Measurements from ENCODE around the gene HAND2.

The HAND2 gene

DNA sequence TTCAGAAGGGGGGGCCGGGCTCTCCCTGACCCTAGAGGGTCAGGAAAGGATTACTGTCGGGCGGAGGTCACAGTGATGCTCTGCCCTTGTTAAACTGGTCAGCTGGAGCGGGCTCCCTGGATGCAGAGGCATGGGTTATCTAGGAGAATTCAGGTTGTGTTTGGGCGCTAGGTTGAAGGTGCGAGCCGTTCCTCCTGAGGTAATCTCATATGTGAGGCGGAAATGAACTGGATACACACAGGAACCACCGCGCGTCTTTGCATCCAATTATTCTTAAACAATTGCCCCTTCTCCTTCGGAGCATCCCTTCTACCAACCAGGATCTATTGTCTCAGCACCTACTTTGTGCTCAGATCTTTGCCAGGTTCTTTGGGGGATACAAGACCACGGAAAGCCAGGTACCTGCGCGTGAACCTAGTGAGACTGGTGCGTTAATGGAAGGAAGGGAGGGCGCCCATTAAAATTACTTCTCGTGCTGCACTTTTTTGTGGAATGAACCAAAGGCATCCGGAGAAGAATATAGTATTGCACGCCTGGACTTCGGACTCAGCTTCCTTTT lies 28.4 kb downstream of the HAND2 start:
- TF ChIP-seq FOXP2 (optimal IDR thresholded peaks at IDR 0.05; ENCODE audit: borderline replicate concordance, extremely low read depth, extremely low read length, insufficient read depth) (no peak), SIN3A (IDR thresholded peaks at IDR 0.05; ENCODE audit: borderline replicate concordance, insufficient read depth, low read length) (no peak), TAF1 (IDR thresholded peaks at IDR 0.05; ENCODE audit: borderline replicate concordance, insufficient read depth, low read length) (no peak), POLR2AphosphoS5 (IDR thresholded peaks at IDR 0.05; ENCODE audit: low read depth, low read length) (no peak)
- TF ChIP-seq, protein P1, sequence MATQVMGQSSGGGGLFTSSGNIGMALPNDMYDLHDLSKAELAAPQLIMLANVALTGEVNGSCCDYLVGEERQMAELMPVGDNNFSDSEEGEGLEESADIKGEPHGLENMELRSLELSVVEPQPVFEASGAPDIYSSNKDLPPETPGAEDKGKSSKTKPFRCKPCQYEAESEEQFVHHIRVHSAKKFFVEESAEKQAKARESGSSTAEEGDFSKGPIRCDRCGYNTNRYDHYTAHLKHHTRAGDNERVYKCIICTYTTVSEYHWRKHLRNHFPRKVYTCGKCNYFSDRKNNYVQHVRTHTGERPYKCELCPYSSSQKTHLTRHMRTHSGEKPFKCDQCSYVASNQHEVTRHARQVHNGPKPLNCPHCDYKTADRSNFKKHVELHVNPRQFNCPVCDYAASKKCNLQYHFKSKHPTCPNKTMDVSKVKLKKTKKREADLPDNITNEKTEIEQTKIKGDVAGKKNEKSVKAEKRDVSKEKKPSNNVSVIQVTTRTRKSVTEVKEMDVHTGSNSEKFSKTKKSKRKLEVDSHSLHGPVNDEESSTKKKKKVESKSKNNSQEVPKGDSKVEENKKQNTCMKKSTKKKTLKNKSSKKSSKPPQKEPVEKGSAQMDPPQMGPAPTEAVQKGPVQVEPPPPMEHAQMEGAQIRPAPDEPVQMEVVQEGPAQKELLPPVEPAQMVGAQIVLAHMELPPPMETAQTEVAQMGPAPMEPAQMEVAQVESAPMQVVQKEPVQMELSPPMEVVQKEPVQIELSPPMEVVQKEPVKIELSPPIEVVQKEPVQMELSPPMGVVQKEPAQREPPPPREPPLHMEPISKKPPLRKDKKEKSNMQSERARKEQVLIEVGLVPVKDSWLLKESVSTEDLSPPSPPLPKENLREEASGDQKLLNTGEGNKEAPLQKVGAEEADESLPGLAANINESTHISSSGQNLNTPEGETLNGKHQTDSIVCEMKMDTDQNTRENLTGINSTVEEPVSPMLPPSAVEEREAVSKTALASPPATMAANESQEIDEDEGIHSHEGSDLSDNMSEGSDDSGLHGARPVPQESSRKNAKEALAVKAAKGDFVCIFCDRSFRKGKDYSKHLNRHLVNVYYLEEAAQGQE (IDR thresholded peaks at IDR 0.05; ENCODE audit: insufficient read depth in 1 of 2, low read depth in 2 of 2, low read length in 2 of 2) = no peak

DNA sequence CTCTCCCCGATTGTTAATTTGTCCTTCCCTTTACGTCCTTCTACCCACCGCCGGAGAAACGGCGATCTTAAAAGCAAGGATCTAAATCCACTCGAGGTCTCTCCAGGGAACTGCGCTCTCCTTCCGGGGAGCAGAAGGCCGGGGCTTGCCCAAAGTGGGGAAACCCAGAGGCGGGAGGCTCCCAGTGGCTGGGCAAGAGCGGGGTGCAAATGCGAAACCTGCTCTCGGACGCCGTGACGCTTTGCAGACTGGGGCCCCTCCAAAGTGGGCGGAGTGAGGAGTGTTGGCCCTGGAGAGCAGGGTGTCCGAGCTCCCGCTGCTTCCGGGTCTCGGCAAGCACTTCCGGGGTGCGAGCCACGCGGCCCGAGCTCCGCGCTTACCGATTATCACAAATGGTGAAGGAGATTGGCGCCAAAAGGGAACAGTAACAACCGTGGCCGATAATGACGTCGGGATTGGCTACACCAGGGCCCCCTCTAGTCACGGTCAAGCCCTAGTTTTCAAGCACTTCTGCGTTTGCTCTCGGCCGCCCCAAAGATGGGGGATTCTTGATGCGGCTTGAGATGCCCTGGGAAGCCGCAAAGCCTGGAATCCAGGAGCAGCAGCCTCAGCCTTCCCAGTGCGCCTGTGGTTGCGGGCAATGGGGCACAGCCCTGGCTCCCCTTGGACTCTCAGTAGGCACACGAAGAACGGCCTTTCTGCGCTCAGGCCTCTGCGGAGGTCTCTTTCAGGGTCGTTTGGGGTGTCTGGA lies 29.0 kb downstream of the HAND2 start:
- TF ChIP-seq POLR2AphosphoS5 (IDR thresholded peaks at IDR 0.05; ENCODE audit: low read depth, low read length) (no peak), SIN3A (IDR thresholded peaks at IDR 0.05; ENCODE audit: borderline replicate concordance, insufficient read depth, low read length) (no peak), FOXP2 (optimal IDR thresholded peaks at IDR 0.05; ENCODE audit: borderline replicate concordance, extremely low read depth, extremely low read length, insufficient read depth) (no peak), TAF1 (IDR thresholded peaks at IDR 0.05; ENCODE audit: borderline replicate concordance, insufficient read depth, low read length) (no peak)
- TF ChIP-seq, protein P1 (IDR thresholded peaks at IDR 0.05; ENCODE audit: insufficient read depth in 1 of 2, low read depth in 2 of 2, low read length in 2 of 2) = no peak

DNA sequence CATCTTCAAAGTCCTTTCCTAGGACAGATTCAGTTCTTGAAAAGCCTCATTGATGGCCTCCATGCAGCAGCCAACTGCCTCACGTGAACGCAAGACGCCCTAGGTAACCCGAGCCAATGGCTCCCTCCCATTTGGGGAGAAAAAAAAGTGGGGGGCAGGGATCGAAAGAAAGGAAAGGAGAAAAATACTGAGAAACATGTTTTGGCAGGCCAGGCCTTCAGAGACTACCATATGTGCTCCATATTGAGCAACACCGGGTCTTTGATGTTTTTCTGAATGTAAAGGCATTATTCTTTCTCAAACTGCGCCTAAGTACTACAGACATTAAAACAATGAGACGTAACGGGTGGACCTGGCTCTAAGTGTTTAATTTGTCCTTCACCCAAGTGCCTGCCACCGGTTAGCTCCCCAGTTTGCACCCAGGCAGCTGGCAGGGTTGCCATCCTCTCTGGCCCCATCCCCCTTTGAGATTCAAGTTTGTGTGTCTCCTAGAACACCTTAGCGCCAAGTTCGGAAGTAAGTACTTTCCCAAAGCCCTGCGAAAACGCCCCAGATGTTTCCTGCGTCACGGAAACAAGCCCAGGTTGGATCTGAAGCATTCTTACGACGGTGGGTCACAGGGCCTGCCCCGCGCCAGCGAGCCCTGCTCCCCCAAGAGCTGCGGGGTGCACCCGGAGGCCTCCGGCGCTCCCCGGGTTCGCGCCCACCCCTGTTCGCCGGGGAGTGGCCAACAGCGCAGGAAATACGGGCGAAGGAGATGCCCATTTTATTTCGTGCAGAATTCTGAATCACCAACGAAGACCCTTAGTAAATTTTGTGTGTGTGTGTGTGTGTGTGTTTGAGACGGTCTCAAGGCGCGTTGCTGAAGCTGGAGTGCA lies 30.1 kb downstream of the HAND2 start:
- TF ChIP-seq POLR2AphosphoS5 (IDR thresholded peaks at IDR 0.05; ENCODE audit: low read depth, low read length) (no peak), FOXP2 (optimal IDR thresholded peaks at IDR 0.05; ENCODE audit: borderline replicate concordance, extremely low read depth, extremely low read length, insufficient read depth) (no peak), SIN3A (IDR thresholded peaks at IDR 0.05; ENCODE audit: borderline replicate concordance, insufficient read depth, low read length) (no peak), TAF1 (IDR thresholded peaks at IDR 0.05; ENCODE audit: borderline replicate concordance, insufficient read depth, low read length) (no peak)
- TF ChIP-seq, protein P1 (IDR thresholded peaks at IDR 0.05; ENCODE audit: insufficient read depth in 1 of 2, low read depth in 2 of 2, low read length in 2 of 2) = no peak

DNA sequence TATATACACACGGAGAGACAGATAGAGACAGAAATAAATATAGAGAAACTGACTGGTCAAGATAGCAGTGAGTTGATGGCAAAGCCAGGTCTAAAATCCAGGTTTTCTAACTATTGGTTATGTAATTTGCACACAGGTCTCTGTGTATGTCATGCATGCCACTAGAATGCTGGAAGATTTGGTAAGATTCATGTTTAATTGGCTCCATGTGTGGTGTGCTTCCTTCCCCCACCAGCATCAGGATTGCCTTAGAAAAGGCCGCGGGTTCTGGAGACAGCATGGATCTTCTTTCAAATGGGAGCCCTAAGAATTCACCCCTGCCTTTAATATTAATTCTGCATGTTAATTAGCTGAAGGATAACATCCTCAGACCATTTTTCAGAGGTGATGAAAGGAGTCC lies 31.3 kb downstream of the HAND2 start:
- TF ChIP-seq SIN3A (IDR thresholded peaks at IDR 0.05; ENCODE audit: borderline replicate concordance, insufficient read depth, low read length) = no peak

DNA sequence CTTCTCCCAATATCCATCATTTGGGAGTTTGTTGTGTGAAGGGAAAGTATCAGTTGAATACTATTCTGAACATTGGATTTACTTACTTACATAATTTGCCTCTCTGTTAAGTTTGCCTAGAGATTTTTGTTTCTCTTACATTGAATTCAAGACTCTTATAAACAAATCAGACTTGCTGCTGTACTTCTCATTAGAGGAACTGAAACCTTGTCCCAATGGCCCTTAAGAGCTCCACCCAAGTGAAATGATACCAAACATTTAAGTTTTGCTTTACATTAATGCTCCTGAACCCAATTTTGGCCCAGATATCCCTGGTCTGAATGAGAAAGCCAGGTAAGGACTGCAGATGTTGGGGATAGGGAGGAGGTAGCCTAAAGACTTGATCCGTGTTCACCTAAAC lies 32.0 kb downstream of the HAND2 start:
- TF ChIP-seq, protein P1 (IDR thresholded peaks at IDR 0.05; ENCODE audit: insufficient read depth in 1 of 2, low read depth in 2 of 2, low read length in 2 of 2) = no peak
- TF ChIP-seq SIN3A (IDR thresholded peaks at IDR 0.05; ENCODE audit: borderline replicate concordance, insufficient read depth, low read length) (no peak), TAF1 (IDR thresholded peaks at IDR 0.05; ENCODE audit: borderline replicate concordance, insufficient read depth, low read length) (no peak), FOXP2 (optimal IDR thresholded peaks at IDR 0.05; ENCODE audit: borderline replicate concordance, extremely low read depth, extremely low read length, insufficient read depth) (no peak), POLR2AphosphoS5 (IDR thresholded peaks at IDR 0.05; ENCODE audit: low read depth, low read length) (no peak)

Measured in PFSK-1 (cell line).